GM19025 (cell line): ENCODE data around the gene QSOX2.

ENCODE experiments used
- ATAC-seq: cut with Tn5 transposase; IDR thresholded peaks from one replicate; pipeline ENCODE4 v1.9.1; 2021; ENCODE audit warnings: mild to moderate bottlenecking, low read depth, moderate library complexity; ENCODE audit not compliant: unreplicated experiment

The QSOX2 gene

DNA sequence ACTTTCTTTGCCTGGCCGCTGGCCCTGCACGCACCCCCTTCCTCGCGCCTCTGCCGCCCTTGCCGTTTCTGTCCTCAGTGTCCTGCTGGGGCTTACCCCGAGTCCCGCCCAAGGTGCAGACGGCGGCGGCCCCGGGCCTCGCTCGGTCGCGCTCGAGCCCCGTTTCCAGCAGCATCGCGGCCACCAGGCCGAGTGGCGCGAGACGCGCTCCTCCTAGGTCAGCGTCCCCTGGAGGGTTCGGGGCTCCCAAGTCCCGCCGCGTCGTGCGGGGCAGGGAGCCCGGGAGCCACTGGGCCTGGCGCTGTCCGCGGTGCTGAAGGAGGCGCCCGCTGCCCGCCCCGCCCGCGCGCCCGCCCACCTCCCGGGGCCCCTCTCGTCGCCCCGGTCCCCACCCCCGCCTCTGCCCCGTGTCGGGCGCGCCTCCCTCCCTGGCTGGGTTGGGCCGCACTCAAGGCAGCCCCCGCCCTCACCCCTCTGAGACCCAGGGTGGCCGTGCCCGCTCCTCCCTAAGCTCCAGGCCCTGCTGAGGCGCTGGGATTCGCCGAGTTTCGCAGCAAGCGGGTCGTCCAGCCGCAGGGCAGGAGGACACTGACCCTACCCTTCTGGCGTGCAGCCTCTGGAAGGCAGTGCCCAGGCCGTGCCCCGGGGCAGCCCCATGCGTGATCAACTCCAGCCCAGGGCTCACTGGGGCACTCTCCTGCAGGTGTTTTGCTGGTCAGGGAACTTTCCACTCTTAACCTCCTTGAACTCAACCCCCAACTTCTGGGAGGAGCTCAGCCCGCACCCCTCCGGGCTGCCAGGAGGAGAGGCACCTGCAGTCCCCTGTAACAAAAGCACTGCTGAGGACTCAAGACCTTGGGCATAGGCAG, 40.5 kb downstream of the QSOX2 start, which contains the start of gene LHX3:
Gene LHX3, minus strand, starts transcription at position 291 of the 869 bp plus-strand sequence. Its CDS starts 116 bp downstream, at position 175.
- ATAC-seq, result no peak

DNA sequence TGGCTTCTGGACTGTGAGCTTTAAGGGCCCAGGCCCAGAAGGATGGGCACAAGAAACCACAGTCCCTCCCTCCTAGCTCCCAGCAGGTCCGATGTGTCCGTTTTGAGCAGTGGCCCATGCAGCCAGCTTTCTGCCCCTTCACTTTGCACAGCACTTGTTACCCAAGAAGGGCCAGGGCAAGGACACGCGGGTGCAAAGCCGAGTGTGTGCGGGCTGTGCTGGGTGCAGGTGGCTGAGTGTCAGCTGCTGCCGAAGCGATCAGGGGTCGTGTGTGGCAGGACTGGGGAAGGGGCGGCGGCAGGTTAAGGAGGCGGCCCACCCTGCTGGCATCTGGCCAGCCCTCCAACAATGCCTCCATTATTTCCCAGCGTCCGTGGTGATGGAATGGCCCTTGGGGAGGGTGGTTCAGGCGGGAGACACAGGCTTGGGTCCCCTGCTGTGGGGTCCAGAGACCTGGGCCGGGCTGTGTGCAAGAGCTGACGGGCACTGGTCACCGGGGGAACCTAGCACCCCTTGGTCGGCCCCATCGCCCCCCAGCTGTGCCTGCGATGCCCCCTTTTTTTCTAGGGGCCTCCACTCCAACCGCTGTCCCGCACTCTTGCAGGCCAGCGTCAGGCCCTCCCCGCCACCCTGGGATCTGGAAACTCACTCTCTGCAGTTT, 41.3 kb downstream of the QSOX2 start:
- no peak for ATAC-seq

DNA sequence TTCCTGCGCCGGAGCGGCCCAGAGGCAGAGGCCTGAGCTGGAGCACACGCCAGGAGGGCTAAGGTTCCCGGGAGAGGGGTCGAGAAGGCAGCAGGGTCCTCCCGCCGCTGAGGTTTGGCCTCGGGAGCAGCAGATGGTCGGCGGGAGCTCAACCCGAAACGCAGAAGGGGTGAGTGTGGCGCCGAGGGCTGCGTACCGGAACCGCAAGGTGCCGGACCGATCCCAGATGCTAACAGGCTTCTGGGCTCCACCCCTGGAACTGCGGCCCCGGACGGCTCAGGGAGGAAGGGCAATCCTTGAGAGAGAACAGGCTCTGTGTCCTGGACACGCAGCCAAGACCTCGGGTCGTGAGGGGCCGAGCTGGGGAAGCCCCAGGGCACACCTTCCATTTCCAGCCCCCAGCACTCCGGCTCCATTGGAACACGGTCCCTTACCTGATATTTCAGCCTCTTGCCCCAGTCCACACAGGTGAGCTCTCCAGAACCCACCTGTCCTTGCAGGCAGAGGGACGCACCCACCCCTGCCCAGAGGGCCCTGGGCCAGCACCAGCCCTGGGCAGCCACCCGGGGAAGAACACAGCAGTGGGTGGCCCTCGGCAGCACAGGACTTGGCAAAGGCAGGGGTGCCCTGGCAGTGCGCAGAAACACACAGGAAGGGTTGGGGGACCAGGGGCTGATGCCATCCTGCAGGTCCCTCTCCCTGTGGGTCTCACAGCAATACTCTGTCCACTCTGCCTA, 42.0 kb downstream of the QSOX2 start:
- ATAC-seq, result no peak

DNA sequence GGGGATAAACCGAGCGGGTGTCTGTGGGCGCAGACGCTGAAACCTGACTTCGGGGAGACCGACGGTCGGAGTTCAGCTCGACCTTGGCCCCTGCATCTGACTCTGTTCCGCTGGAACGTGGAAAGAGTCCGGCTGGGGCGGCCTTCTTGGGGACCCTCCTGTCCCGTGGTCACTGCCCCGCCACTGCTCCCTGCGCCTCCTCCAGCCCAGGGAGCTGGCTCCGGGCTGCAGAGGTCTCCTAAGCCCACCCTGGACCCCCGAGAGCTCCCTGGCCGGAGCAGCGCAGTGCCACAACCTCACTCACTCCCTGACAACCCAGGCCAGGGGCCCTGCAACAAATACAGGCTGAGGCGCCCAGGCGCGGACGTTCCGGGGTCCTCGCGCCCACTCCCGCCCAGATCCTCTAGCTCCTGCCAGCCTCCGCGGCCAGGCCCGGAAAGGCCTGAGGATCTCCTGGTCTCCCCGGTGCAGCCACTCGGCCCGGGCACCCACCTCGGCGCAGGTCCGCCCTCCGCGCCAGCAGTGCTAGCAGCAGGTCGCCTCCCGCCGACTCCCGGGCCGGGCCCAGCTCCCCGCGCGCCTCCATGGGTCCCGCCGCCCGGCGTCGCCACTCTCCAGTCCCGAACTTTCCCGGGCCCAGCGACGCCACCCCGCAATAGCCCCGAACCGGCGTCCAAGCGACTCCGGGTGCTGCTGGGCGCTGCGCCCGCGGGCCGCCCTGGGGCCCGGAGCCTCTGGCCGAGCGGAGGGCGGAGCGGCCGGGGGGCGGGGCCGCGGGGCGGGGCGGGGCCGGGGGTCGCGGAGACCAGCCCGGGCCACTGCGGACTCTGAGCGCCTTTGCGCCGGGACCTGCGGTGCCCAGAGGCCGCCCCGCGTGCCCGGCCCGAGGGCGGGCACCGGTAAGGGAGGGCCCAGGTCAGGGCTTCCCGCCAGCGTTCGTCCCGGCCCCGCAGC, 42.9 kb downstream of the QSOX2 start:
- ATAC-seq, result no peak

DNA sequence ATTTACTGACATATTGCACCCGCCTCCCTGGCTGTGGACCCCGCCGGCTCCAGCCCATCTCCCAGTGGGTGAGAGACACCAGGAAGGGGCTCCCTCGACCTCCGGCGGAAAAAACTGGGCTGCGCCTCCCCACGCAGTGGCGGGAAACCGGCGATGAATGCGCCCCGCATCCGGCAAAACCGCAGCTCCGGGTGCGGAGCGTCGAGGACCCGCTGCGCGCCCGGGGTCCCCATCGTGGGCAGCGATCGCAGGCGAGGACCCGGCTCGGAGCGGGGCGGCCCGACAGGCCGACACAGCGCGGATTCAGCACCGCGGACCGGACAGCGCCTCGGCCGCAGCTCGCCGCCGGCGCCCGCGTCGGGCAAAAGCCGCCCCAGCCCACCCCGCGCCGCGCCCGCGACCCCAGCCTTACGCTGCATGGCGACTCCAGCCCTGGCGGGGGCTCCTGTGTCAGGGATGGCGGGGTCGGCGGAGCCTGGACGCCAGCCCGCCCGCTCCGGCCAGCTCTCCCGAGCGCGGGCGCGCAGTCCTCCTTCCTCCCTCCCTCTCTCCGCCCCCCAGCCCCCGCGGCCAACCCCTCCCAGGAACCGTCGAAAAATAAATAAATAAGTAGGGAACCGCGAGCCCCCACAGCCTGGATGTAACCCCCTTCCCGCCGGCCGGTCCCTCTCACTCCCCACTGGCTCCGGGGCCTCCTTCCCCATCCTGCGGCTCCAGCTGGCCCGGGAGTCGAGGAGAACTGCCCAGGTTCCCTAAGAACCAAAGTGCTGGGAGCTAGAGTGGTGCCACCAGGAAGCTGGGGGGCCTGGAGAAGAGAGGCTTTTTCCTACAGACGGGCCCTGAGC, 43.8 kb downstream of the QSOX2 start:
- no peak for ATAC-seq

DNA sequence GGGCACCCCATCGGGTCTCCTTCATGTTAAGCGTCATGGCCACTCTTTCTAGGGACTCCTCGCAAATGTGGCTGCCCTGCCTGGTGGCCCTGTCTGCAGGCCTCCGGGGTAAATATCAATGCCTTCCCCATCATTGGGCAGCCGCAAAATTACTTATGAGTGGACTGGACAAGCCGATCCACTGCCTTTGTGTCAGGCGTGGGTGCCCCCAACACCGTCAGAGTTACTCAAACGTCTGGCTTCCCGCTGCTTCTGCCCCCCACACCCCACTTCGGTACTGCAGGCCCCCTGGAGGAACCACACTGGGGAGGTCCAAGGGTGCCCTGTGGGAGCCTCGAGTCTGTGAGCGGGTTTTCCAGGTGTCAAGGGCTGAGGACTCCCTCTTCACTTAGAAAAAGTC, 44.4 kb downstream of the QSOX2 start:
- ATAC-seq, result no peak

DNA sequence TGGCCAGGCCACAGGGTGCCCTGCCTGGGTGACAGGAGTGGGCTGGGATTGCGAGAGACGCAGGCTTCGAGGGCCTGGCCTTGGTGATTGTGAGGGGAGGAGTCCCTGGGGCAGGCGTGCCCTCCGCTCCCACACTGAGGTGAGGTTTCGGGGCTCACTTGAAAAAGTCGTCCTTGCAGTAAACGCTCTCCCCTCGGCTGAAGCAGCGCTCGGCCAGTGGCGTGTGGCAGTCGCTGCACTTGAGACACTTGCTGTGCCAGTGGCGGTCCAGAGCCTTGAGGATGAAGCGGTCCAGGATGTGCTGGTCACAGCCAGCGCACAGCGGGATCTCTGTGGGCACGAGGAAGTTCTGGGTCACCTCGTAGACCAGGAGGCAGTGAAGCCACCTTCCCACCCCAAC, 45.2 kb downstream of the QSOX2 start:
- ATAC-seq, result no peak

DNA sequence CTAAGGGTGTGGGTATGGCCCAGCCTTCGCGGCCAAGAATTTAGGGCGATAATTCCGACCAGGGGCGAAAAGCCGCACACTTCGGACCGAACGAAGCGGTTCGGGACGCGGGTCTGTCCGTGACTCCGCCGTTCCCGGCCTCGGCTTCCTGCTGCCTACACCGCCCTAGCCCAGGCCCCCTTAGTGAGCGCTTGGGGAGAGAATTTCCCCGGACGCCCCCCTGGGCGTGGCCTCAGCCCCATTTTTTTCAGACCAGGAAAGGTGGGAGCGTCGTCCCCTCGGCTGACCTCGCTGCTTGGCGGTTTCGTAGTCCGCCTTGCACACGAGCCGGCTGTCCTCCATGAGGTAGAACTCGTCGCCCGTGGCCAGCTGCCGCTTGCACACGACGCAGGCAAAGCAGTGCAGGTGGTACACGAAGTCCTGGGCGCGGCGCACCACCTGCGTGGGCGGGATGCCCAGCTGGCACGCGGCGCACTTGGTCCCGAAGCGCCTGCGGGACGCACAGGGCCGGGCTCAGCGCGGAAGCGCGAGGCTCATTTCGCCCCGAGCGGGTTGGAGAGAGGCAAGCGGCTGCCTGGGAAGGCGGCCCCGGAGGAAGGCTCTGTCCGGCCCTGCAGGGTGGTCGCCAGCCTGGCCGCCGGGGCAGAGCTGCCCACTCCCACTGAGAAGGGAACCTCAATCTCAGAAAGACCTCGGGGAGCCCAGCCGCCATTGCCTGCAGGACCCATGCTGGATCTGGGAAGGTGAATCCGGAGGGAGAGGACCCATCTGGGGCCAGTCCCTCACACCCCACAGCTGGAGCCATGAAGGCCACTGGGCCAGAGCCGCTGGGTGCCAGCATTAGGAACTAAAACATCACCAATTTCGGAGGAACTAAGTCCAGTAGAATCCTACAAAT, 46.0 kb downstream of the QSOX2 start:
- no peak for ATAC-seq

DNA sequence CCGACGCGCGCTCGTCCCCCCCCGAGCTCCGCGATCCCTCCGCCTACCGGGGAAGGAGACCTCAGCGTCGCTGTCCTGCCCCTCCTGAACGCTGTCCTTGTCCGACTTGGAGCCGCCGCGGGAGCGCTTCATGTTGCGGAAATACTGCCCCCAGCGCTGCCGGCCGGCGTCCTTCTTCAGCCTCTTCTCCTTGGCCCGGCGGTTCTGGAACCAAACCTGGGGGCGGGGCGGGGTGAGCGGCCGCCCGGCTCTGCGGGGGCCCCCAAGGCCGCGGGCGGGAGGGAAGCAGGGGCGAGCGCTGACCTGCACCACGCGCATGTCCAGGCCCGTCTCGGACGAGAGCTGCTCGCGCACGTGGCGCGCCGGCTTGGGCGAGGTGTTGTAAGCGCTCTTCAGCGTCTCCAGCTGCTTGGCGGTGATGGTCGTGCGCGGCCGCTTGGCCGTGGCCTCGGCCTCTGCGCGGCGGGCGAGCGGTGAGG, 47.0 kb downstream of the QSOX2 start:
- ATAC-seq, result no peak

DNA sequence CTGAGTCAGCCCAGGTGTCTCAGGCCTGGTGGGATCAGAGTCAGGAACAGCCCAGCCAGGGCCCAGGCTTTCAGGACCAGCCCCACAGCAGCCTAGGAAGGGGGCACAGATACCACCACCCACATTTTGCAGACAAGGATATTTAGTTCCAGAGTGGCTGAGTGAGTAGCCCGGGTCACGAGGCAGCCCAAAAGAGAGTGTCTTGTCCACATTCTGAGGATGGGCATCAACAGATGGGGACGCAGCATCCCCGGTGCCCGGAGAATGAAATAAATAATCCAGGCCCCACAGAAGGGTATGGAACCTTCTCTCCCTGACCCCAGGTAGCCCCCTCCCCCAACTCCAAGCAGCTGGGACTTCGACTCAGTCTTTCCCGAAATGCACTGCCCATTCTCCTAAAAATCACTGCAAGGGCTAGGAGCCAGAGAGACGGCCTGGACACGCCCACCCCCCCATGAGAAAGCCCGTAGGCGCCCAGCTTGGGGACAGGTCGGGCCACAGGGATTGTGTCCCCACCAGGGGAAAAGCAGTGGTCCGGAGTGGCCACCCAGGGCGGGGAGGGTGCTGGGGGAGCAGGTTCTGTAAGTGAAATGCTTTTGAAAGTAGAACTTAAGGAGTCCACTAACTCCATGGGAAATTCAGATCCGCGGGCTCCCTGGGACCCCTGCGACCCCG, 47.5 kb downstream of the QSOX2 start:
- ATAC-seq, result no peak

DNA sequence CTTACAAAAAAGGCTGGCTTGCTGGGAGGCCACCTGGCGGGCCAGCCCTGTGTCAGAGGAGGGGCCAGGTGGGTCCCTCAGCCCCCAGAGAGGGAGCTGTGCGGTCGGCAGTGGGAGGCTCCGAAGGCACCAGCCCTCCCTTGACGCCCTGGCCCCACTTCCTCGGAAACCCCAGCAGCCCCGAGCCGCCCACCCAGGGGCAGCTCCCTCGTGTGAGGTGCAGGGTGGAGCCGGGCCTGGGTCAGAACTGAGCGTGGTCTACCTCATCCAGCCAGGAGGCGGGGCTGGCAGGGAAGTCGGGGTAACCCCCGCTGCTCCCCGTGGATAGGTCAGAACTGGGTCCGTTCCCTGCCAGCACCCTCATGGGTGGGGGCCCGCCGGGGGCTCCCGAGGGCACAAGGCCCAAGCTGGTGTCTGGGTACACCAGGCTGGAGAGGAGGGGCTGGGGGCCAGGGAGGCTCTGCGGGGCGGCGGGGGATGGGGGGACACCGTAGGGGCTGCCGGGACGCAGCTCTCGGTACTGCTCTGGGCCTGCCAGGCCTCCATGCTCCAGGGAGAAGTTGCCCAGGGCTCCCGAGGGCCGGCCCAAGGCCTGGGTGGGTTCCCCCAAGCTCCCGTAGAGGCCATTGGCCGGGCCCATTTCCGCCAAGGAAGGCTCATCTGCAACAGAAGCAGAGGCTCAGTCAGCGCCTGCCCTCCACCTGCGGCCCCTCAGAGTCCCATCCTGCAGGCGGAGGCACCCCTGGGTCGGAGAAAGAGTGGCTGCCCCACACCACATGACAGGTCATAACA, 48.3 kb downstream of the QSOX2 start:
- ATAC-seq, result no peak

DNA sequence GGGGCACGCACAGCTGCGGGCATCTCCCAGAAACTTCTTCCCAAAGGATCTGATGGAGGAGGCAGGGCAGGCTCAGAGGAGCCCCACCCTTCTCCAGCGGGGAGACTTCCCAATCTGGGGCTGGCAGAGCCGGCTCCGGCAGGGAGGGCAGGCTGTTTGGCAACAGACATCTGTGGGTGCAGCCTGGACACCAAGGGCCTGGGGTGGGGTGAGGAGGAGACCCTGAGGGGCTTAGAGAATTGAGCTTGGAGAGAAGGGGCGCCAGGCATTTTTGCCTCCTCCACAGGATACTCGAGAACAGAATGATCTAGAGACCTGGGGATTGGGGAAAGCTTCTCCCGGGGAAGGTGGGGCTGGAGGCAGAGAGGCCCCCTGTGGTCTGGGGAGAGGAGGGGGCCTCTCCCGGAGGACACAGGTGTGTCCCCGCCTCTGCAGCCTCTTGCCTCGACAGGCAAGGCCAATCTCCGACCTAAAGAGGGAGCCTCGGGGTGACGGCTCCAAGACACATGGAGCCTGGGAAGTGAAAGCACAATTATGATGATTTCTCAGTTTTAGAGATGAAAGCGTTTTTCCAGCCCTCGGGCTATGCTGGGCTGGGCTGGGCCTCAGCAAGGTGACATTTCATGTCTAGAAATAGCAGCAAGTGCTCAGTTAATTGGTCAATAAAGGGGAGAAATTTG, 49.1 kb downstream of the QSOX2 start:
- ATAC-seq, result no peak

DNA sequence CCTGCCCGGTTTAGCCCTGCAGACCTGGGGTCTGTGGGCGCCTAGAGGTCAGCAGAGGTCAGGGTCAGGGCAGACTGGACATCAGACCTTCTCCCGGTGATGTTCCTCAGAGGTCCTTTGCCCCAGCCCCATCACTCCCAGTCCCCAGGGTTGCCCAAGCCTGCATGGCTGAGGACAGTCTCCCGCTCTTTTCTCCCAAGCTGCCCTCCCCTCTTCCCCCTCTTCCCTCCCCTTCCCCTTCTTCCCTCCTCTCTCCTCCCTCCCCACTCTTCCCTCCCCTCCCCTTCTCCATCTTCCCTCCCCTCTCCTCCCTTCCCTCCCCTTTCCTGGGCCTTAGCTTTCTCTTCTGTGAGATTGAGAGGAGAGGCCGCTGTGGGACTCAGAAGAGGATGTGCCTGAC, 51.1 kb downstream of the QSOX2 start:
- no peak for ATAC-seq

DNA sequence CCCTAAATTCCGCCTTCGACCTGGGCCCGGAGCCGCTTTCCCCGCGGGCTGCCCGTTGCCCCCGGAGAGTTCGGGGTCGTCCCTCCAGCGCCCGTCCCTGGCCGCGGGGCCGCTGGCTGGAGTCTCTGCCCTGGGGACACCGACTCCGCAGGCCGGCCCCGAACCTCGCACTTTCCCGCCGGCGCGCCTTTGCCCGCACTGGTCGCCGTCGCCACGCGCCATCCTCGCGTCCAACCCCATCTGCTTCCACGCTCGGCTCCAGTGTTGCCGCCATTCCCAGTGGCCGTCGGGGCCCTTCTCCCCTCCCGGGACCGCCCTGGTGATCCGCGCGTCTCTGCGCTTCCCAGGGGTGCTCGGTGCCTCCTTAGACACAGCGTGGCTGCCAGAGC, 51.7 kb downstream of the QSOX2 start:
- ATAC-seq, result no peak

DNA sequence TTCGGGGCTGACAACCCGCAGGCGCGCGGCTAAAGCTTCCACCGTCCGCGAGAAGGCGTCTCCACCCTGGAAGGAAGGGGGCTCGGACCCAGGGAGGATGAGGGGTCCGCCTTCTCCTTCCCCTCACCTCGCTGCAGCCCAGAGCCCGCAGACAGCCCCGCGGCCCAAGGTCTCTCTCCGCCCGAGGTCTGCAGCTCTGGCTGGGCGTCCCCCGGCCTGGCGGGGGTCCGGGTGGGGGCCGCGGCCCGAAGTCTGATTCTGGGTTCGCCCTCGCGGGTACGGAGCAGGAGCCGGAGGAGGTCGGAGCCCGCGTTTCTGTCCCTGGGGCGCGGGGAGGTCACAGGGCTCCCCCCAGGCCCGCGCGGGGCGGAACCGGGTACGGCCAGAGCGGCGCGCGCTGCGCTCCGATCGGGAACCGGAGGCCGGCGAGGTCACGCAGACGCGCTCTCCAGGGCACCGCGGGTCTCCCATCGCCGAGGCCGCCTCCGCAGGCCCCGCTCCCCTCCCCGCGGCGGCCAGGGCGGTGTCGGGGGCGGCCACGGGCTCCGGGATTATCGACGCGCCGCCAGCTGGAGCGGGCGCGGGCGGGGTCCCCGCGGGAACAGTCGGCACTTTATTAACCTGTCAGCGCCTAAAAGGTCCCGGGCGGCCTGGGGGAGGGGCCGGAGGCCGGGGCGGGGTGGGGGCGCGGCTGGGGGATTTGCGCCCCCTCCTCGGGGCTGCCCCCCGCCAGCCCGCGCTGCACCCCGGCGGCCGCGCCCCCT, 52.3 kb downstream of the QSOX2 start:
- ATAC-seq, result no peak
